ENCODE results near the gene ADAM17.
"Not testable (repeated sequence)": the region's sequence is repeated elsewhere in the genome, so short reads cannot be mapped to it uniquely, and the experiment has no call there.

The ADAM17 gene

DNA sequence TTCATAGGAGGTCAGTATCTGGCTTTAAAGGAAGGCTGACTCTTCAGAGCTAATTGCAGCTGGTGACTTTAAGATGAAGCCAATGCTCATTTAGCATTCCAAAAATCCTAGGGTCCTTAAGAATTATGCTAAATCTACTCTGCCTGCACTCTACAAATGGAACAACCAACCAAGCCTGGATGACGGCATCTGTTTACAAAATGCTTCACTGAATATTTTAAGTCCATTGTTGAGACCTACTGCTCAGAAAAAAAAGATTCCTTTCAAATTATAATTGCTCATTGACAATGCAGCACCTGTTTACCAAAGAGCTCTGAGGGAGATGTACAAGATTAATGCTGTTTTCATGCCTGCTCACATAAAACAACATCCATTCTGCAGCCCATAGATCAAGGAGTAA, 43.8 kb upstream of the ADAM17 start:
- Histone ChIP-seq H3K4me1 (ENCODE audit: insufficient read depth, low read length, poor library complexity, severe bottlenecking) (no peaks in the 10 kb centered on the region), H3K36me3 (ENCODE audit: insufficient read depth, low read length) (peaks cover 62% of the 10 kb centered on the region), H3K79me2 (ENCODE audit: insufficient read depth, low read length) (peaks cover 98% of the 10 kb centered on the region), H3K4me2 (ENCODE audit: low read depth, low read length, poor library complexity, severe bottlenecking) (no peak overlapping the region), H3F3A (ENCODE audit: low read depth) (no peaks in the 10 kb centered on the region), H3K4me3 (ENCODE audit: low read length, poor library complexity, severe bottlenecking) (no peak overlapping the region), H4K20me1 (ENCODE audit: insufficient read depth, low read length, poor library complexity, severe bottlenecking) (peaks cover 84% of the 10 kb centered on the region), H3K9me3 (ENCODE audit: insufficient read depth, low read depth, low read length) (peaks cover 13% of the 10 kb centered on the region; the same call in 1 of the 2 replicates), H3K27me3 (ENCODE audit: insufficient read depth, low read length, poor library complexity, severe bottlenecking) (no peaks in the 10 kb centered on the region), H3K9me2 (replicated peaks; ENCODE audit: low read depth, low read length) (no peaks in the 10 kb centered on the region), H2AFZ (ENCODE audit: low read length) (no peak overlapping the region), H3K9ac (ENCODE audit: low read depth, low read length, poor library complexity, severe bottlenecking) (no peak overlapping the region)
- TF ChIP-seq EZH2phosphoT487 (IDR thresholded peaks at IDR 0.05; ENCODE audit: borderline replicate concordance) (no peak), CTCF (conservative IDR thresholded peaks at IDR 0.05; ENCODE audit: low read length) (no peak)

GRCh38 chr2:9596621-9597311, 41.1 kb upstream of the ADAM17 start:
- Histone ChIP-seq H3K9me2 (replicated peaks; ENCODE audit: low read depth, low read length) (no peaks in the 10 kb centered on the region), H3K79me2 (ENCODE audit: insufficient read depth, low read length) (peaks cover 99% of the 10 kb centered on the region), H3K9me3 (ENCODE audit: insufficient read depth, low read depth, low read length) (peaks cover 13% of the 10 kb centered on the region; the same call in 1 of the 2 replicates), H2AFZ (ENCODE audit: low read length) (no peak overlapping the region), H3K9ac (ENCODE audit: low read depth, low read length, poor library complexity, severe bottlenecking) (no peak overlapping the region), H3K4me1 (ENCODE audit: insufficient read depth, low read length, poor library complexity, severe bottlenecking) (no peaks in the 10 kb centered on the region), H3K36me3 (ENCODE audit: insufficient read depth, low read length) (peaks cover 56% of the 10 kb centered on the region), H4K20me1 (ENCODE audit: insufficient read depth, low read length, poor library complexity, severe bottlenecking) (peaks cover 87% of the 10 kb centered on the region), H3K4me2 (ENCODE audit: low read depth, low read length, poor library complexity, severe bottlenecking) (no peak overlapping the region), H3F3A (ENCODE audit: low read depth) (no peaks in the 10 kb centered on the region), H3K4me3 (ENCODE audit: low read length, poor library complexity, severe bottlenecking) (no peak overlapping the region), H3K27me3 (ENCODE audit: insufficient read depth, low read length, poor library complexity, severe bottlenecking) (no peaks in the 10 kb centered on the region)
- no peak for TF ChIP-seq CTCF (conservative IDR thresholded peaks at IDR 0.05; ENCODE audit: low read length)
- no peak for TF ChIP-seq EZH2phosphoT487 (IDR thresholded peaks at IDR 0.05; ENCODE audit: borderline replicate concordance)

DNA sequence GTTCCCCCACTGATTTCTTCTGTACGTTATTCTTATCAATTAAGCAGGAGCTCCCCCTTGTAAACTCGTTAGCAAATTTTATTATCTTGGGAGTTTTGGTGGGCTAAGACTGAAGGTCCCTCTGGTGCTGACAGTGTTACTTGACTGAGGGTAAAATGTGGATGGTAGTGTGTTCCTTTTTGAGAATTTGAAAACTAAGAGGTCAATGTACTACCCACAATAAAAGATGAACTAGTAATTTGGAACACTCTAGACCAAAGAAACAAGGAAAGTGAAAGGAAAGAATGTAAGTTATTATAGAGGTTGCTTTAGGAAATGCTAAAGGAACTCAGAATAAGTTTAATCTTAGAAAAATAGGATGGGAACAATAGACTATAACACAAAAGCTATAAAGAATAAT, 40.1 kb upstream of the ADAM17 start:
- no peaks in the 10 kb centered on the region for H3K4me1 ChIP-seq (ENCODE audit: insufficient read depth, low read length, poor library complexity, severe bottlenecking)
- no peak overlapping the region for H3K4me2 ChIP-seq (ENCODE audit: low read depth, low read length, poor library complexity, severe bottlenecking)
- no peaks in the 10 kb centered on the region for H3K9me2 ChIP-seq (replicated peaks; ENCODE audit: low read depth, low read length)
- peaks cover 13% of the 10 kb centered on the region; the same call in 1 of the 2 replicates for H3K9me3 ChIP-seq (ENCODE audit: insufficient read depth, low read depth, low read length)
- H3K9ac ChIP-seq (ENCODE audit: low read depth, low read length, poor library complexity, severe bottlenecking): no peak overlapping the region
- peaks cover 56% of the 10 kb centered on the region for H3K36me3 ChIP-seq (ENCODE audit: insufficient read depth, low read length)
- peaks cover 88% of the 10 kb centered on the region for H4K20me1 ChIP-seq (ENCODE audit: insufficient read depth, low read length, poor library complexity, severe bottlenecking)
- H2AFZ ChIP-seq (ENCODE audit: low read length): no peak overlapping the region
- no peak overlapping the region for H3K4me3 ChIP-seq (ENCODE audit: low read length, poor library complexity, severe bottlenecking)
- H3K79me2 ChIP-seq (ENCODE audit: insufficient read depth, low read length): peaks cover 99% of the 10 kb centered on the region
- H3F3A ChIP-seq (ENCODE audit: low read depth): no peaks in the 10 kb centered on the region
- TF ChIP-seq EZH2phosphoT487 (IDR thresholded peaks at IDR 0.05; ENCODE audit: borderline replicate concordance): no peak
- H3K27me3 ChIP-seq (ENCODE audit: insufficient read depth, low read length, poor library complexity, severe bottlenecking): no peaks in the 10 kb centered on the region

GRCh38 chr2:9595256-9595655, 39.6 kb upstream of the ADAM17 start:
- H3K4me1 ChIP-seq (ENCODE audit: insufficient read depth, low read length, poor library complexity, severe bottlenecking); H3K27me3 ChIP-seq (ENCODE audit: insufficient read depth, low read length, poor library complexity, severe bottlenecking); H2AFZ ChIP-seq (ENCODE audit: low read length); H3K9me2 ChIP-seq (replicated peaks; ENCODE audit: low read depth, low read length); H3K4me3 ChIP-seq (ENCODE audit: low read length, poor library complexity, severe bottlenecking); H3F3A ChIP-seq (ENCODE audit: low read depth); H3K4me2 ChIP-seq (ENCODE audit: low read depth, low read length, poor library complexity, severe bottlenecking); H3K9ac ChIP-seq (ENCODE audit: low read depth, low read length, poor library complexity, severe bottlenecking): not testable (repeated sequence)
- peaks cover 88% of the 10 kb centered on the region for H4K20me1 ChIP-seq (ENCODE audit: insufficient read depth, low read length, poor library complexity, severe bottlenecking)
- H3K79me2 ChIP-seq (ENCODE audit: insufficient read depth, low read length): peaks cover 99% of the 10 kb centered on the region
- peaks cover 13% of the 10 kb centered on the region; the same call in 1 of the 2 replicates for H3K9me3 ChIP-seq (ENCODE audit: insufficient read depth, low read depth, low read length)
- H3K36me3 ChIP-seq (ENCODE audit: insufficient read depth, low read length): peaks cover 56% of the 10 kb centered on the region

All from Loucy (cell line).